K562 (cell line): ENCODE results near the gene COL23A1. TPM values are rescaled to one million over a fixed set of nuclear protein-coding genes. Genes with fewer than 3 reads are reported as not detected.

Experiments
- ELF2 ChIP-seq: fragments of 250-450 bp; sonication (Bioruptor Pico); IDR thresholded peaks from 2 replicates; pipeline ENCODE4 v1.5.0; 2021; ENCODE audit warnings: mild to moderate bottlenecking
- FOXK2 ChIP-seq, 2 experiments: fragments of 450-650 bp; IDR thresholded peaks in 1 of 2; conservative IDR thresholded peaks in 1 of 2; 2 replicates each; pipeline ENCODE4 v1.6.1; 2016; ENCODE audit warnings: low read depth in 2 of 2, mild to moderate bottlenecking in 1 of 2
- ILF3 ChIP-seq: fragments of 450-650 bp; IDR thresholded peaks from 2 replicates; pipeline ENCODE4 v1.6.1; 2018; ENCODE audit warnings: antibody characterized with exemption, mild to moderate bottlenecking, moderate library complexity, borderline replicate concordance
- MCM5 ChIP-seq: fragments of 450-650 bp; IDR thresholded peaks from 2 replicates; pipeline ENCODE4 v1.6.1; 2016; ENCODE audit warnings: low read depth
- NCOA2 ChIP-seq, 2 experiments: fragments of 450-650 bp; IDR thresholded peaks; 2 replicates each; pipeline ENCODE4 v1.6.1; 2018; ENCODE audit warnings: mild to moderate bottlenecking in 2 of 2, moderate library complexity in 1 of 2; ENCODE audit not compliant: partially characterized antibody in 2 of 2
- NFXL1 ChIP-seq: fragments of 450-650 bp; formaldehyde crosslinking; IDR thresholded peaks from 2 replicates; pipeline ENCODE4 v1.4.0; 2021; ENCODE audit warnings: mild to moderate bottlenecking
- ZNF778 ChIP-seq: fragments of 450-650 bp; formaldehyde crosslinking; IDR thresholded peaks from 2 replicates; pipeline ENCODE4 v1.4.0; 2020; ENCODE audit warnings: mild to moderate bottlenecking, moderate library complexity
- polyA plus RNA-seq, 8 experiments: library from polyadenylated mRNA; depleted of rRNA in 4 of 8; stranded (reverse) in 5 of 8; unstranded in 3 of 8; fragments of >200 nt; fragmentation: Nextera tagmentation in 2 of 8; fragmentation: Illumina TruSeq in 1 of 8; extraction: Ambion mirVana in 2 of 8; extraction: Trizol in 1 of 8; gene quantifications; 2 replicates each; pipeline versions ENCODE4 v1.2.1 to v1.2.3, GENCODE V29; 2011 to 2014; ENCODE audit warnings: inconsistent platforms in 1 of 8, missing spikeins in 1 of 8
- total RNA-seq, 7 experiments: library from RNA; depleted of rRNA in 6 of 7; stranded (reverse); fragments of >200 nt in 6 of 7; fragmentation: Illumina TruSeq in 2 of 7; extraction: Trizol in 2 of 7; gene quantifications; 2 replicates each; pipeline versions ENCODE4 v1.2.1 to v1.2.3, GENCODE V29; 2011 to 2021; ENCODE audit warnings: low replicate concordance in 1 of 7
- TF ChIP-seq, protein P1 (sequence below): fragments of 250-450 bp; sonication (Bioruptor Pico); IDR thresholded peaks from 2 replicates; pipeline ENCODE4 v1.8.0; 2021; ENCODE audit warnings: moderate library complexity, mild to moderate bottlenecking, inconsistent platforms
- TF ChIP-seq, protein P2 (sequence below): sonication (generic); formaldehyde crosslinking; IDR thresholded peaks from 2 replicates; pipeline ENCODE4 v1.8.0; 2023; ENCODE audit warnings: missing genetic modification reagents, mild to moderate bottlenecking, borderline replicate concordance
- TF ChIP-seq, protein P3 (sequence below): fragments of 250-450 bp; sonication (Bioruptor Pico); IDR thresholded peaks from 2 replicates; pipeline ENCODE4 v1.5.0; 2020; ENCODE audit warnings: mild to moderate bottlenecking, borderline replicate concordance
- TF ChIP-seq, protein P4 (sequence below): sonication (generic); formaldehyde crosslinking; IDR thresholded peaks from 2 replicates; pipeline ENCODE4 v1.8.0; 2022; ENCODE audit warnings: mild to moderate bottlenecking, low read depth, missing genetic modification reagents
- TF ChIP-seq, protein P5 (sequence below): fragments of 450-650 bp; formaldehyde crosslinking; IDR thresholded peaks from 2 replicates; pipeline ENCODE4 v1.4.0; 2022; ENCODE audit warnings: missing genetic modification characterization

The COL23A1 gene
- total and polyA plus RNA-seq, 9 of the 15 experiments (the other 6 are each of a cell fraction or from before 2014, with no cell fraction given), result 0.09 TPM; not detected in 8

DNA sequence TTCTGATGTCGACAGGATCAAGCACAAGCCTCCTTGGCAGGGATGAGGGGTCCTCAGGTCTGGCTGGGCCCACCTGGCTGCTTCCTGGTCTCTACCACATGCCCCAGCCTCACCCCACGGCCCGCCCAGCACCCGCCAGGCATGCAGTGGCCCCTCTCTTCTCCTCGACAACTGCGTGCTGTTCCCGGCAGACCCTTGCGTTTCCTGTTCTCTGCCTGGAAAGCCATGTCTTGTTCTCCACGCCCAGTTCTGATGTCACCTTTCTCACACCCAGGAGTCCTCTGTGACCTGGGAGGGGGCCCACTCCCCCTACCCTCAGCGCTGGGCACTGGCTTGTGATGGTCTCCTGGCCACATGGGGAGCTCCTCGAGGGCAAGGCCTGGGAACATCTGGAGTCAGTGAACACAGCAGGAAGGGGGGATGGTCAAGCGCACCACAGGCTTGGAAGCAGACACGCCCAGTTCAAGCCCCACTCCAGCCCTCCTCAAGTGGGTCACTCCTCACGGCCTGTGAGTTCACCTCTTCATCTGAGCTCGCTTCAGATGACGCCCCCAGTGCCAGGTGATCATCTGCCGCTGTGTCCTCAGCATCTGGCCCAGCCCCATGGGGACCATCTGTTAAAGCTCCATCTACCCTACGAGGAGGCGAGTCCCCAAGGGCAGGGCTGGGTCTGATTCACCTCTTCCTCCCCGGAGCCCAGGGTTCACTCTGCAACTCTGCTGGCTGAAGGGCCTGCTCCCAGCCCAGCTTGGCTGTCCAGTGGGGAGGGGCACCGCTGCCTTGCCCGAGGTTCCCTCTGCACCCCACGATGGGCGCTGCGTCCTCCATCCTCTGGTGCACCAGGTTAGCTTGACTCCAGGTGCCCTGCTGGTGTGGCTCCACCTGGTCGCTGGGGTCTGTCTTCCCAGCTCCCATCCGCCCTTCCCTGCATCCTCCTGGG, 224.4 kb downstream of the COL23A1 start (continued):
- TF ChIP-seq, protein P1, sequence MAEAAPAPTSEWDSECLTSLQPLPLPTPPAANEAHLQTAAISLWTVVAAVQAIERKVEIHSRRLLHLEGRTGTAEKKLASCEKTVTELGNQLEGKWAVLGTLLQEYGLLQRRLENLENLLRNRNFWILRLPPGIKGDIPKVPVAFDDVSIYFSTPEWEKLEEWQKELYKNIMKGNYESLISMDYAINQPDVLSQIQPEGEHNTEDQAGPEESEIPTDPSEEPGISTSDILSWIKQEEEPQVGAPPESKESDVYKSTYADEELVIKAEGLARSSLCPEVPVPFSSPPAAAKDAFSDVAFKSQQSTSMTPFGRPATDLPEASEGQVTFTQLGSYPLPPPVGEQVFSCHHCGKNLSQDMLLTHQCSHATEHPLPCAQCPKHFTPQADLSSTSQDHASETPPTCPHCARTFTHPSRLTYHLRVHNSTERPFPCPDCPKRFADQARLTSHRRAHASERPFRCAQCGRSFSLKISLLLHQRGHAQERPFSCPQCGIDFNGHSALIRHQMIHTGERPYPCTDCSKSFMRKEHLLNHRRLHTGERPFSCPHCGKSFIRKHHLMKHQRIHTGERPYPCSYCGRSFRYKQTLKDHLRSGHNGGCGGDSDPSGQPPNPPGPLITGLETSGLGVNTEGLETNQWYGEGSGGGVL, result no peak
- TF ChIP-seq, protein P2, sequence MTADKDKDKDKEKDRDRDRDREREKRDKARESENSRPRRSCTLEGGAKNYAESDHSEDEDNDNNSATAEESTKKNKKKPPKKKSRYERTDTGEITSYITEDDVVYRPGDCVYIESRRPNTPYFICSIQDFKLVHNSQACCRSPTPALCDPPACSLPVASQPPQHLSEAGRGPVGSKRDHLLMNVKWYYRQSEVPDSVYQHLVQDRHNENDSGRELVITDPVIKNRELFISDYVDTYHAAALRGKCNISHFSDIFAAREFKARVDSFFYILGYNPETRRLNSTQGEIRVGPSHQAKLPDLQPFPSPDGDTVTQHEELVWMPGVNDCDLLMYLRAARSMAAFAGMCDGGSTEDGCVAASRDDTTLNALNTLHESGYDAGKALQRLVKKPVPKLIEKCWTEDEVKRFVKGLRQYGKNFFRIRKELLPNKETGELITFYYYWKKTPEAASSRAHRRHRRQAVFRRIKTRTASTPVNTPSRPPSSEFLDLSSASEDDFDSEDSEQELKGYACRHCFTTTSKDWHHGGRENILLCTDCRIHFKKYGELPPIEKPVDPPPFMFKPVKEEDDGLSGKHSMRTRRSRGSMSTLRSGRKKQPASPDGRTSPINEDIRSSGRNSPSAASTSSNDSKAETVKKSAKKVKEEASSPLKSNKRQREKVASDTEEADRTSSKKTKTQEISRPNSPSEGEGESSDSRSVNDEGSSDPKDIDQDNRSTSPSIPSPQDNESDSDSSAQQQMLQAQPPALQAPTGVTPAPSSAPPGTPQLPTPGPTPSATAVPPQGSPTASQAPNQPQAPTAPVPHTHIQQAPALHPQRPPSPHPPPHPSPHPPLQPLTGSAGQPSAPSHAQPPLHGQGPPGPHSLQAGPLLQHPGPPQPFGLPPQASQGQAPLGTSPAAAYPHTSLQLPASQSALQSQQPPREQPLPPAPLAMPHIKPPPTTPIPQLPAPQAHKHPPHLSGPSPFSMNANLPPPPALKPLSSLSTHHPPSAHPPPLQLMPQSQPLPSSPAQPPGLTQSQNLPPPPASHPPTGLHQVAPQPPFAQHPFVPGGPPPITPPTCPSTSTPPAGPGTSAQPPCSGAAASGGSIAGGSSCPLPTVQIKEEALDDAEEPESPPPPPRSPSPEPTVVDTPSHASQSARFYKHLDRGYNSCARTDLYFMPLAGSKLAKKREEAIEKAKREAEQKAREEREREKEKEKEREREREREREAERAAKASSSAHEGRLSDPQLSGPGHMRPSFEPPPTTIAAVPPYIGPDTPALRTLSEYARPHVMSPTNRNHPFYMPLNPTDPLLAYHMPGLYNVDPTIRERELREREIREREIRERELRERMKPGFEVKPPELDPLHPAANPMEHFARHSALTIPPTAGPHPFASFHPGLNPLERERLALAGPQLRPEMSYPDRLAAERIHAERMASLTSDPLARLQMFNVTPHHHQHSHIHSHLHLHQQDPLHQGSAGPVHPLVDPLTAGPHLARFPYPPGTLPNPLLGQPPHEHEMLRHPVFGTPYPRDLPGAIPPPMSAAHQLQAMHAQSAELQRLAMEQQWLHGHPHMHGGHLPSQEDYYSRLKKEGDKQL (CRISPR knock-in tag), result no peak
- TF ChIP-seq MCM5 (no peak), FOXK2 (conservative IDR thresholded peaks at IDR 0.05 in 1 of 2, IDR thresholded peaks at IDR 0.05 in 1 of 2; ENCODE audit: low read depth in 2 of 2) (no peak), NCOA2 (IDR thresholded peaks at IDR 0.05; ENCODE audit: partially characterized antibody in 2 of 2) (no peak), NFXL1 (CRISPR knock-in tag) (no peak), ELF2 (no peak), ILF3 (no peak), ZNF778 (no peak)
- TF ChIP-seq, protein P3, sequence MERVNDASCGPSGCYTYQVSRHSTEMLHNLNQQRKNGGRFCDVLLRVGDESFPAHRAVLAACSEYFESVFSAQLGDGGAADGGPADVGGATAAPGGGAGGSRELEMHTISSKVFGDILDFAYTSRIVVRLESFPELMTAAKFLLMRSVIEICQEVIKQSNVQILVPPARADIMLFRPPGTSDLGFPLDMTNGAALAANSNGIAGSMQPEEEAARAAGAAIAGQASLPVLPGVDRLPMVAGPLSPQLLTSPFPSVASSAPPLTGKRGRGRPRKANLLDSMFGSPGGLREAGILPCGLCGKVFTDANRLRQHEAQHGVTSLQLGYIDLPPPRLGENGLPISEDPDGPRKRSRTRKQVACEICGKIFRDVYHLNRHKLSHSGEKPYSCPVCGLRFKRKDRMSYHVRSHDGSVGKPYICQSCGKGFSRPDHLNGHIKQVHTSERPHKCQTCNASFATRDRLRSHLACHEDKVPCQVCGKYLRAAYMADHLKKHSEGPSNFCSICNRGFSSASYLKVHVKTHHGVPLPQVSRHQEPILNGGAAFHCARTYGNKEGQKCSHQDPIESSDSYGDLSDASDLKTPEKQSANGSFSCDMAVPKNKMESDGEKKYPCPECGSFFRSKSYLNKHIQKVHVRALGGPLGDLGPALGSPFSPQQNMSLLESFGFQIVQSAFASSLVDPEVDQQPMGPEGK (CRISPR knock-in tag), result no peak
- TF ChIP-seq, protein P4, sequence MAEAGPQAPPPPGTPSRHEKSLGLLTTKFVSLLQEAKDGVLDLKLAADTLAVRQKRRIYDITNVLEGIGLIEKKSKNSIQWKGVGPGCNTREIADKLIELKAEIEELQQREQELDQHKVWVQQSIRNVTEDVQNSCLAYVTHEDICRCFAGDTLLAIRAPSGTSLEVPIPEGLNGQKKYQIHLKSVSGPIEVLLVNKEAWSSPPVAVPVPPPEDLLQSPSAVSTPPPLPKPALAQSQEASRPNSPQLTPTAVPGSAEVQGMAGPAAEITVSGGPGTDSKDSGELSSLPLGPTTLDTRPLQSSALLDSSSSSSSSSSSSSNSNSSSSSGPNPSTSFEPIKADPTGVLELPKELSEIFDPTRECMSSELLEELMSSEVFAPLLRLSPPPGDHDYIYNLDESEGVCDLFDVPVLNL (CRISPR knock-in tag), result no peak
- TF ChIP-seq, protein P5, sequence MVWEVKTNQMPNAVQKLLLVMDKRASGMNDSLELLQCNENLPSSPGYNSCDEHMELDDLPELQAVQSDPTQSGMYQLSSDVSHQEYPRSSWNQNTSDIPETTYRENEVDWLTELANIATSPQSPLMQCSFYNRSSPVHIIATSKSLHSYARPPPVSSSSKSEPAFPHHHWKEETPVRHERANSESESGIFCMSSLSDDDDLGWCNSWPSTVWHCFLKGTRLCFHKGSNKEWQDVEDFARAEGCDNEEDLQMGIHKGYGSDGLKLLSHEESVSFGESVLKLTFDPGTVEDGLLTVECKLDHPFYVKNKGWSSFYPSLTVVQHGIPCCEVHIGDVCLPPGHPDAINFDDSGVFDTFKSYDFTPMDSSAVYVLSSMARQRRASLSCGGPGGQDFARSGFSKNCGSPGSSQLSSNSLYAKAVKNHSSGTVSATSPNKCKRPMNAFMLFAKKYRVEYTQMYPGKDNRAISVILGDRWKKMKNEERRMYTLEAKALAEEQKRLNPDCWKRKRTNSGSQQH (CRISPR knock-in tag), result no peak
